Hematopoietic multipotent progenitor cell treated with erythropoietin and hydrocortisone succinate and interleukin-3 and kit ligand, for 17 days (in vitro differentiated cells): ENCODE results near the gene AP3S1.

Experiments
- DNase-seq: peaks from one replicate; pipeline ENCODE4 v3.0.0-alpha.2; 2015; ENCODE audit warnings: low spot score

AP3S1 gene

GRCh38 chr5:115940080-115940810, 98.5 kb downstream of the AP3S1 start:
- DNase-seq, result no peak

GRCh38 chr5:115941051-115941675, 99.4 kb downstream of the AP3S1 start:
- DNase-seq, result no peak

GRCh38 chr5:115944501-115944900, 102.8 kb downstream of the AP3S1 start:
- no peak for DNase-seq

- no peak for DNase-seq
Observed at GRCh38 chr5:115946655-115947054, 104.9 kb downstream of the AP3S1 start.

GRCh38 chr5:115947260-115947659, 105.5 kb downstream of the AP3S1 start:
- no peak for DNase-seq

- no peak for DNase-seq
Observed at GRCh38 chr5:115948091-115948534, 106.4 kb downstream of the AP3S1 start.

GRCh38 chr5:115949096-115949495, 107.4 kb downstream of the AP3S1 start:
- DNase-seq, result no peak

GRCh38 chr5:115952588-115952987, 110.9 kb downstream of the AP3S1 start:
- no peak for DNase-seq

- no peak for DNase-seq
Observed at GRCh38 chr5:115954144-115954543, 112.4 kb downstream of the AP3S1 start.

GRCh38 chr5:115956957-115957356, 115.2 kb downstream of the AP3S1 start:
- no peak for DNase-seq

- no peak for DNase-seq
Observed at GRCh38 chr5:115961381-115962238, 119.9 kb downstream of the AP3S1 start.

GRCh38 chr5:115962239-115962564, 120.5 kb downstream of the AP3S1 start, which contains the start of gene LVRN:
TSS of gene LVRN (plus strand) at chr5:115962475. CDS start at chr5:115962618, 143 bp downstream.
- no peak for DNase-seq

GRCh38 chr5:115962565-115963402, 121.0 kb downstream of the AP3S1 start:
- no peak for DNase-seq

- DNase-seq, result no peak
Observed at GRCh38 chr5:115963566-115963965, 121.8 kb downstream of the AP3S1 start.
